SK-N-SH treated with all-trans-retinoic acid at 6 μM for 48 hours (cell line): ENCODE measurements around the gene PTHLH.
A peak's percentile ranks its signal among the peaks of the same experiment; 100 is the strongest.

Source experiments
- ATAC-seq: fragments of 200-7000 bp; cut with Tn5 transposase; 3 replicates; pipeline ENCODE4 v1.9.1; 2020; ENCODE audit warnings: mild to moderate bottlenecking, moderate library complexity
- ARNTL ChIP-seq: fragments of 450-650 bp; formaldehyde crosslinking; IDR thresholded peaks from 2 replicates; pipeline ENCODE4 v1.5.0; 2020; ENCODE audit warnings: low read depth, mild to moderate bottlenecking, moderate library complexity, borderline replicate concordance
- BACH2 ChIP-seq: fragments of 250-450 bp; sonication (Bioruptor Pico); IDR thresholded peaks from 2 replicates; pipeline ENCODE4 v1.9.0; 2021; ENCODE audit warnings: mild to moderate bottlenecking, borderline replicate concordance
- CSDC2 ChIP-seq: fragments of 250-450 bp; sonication (Bioruptor Pico); IDR thresholded peaks from 2 replicates; pipeline ENCODE4 v1.5.0; 2020; ENCODE audit warnings: mild to moderate bottlenecking, moderate library complexity
- GLIS3 ChIP-seq: fragments of 250-450 bp; sonication (Bioruptor Pico); IDR thresholded peaks from 2 replicates; pipeline ENCODE4 v1.5.0; 2020; ENCODE audit warnings: mild to moderate bottlenecking, moderate library complexity
- ISL1 ChIP-seq: fragments of 250-450 bp; sonication (Bioruptor Pico); IDR thresholded peaks from 2 replicates; pipeline ENCODE4 v2.1.2; 2022; ENCODE audit warnings: mild to moderate bottlenecking, moderate library complexity
- OSR1 ChIP-seq: fragments of 250-450 bp; sonication (Bioruptor Pico); IDR thresholded peaks from 2 replicates; pipeline ENCODE4 v1.8.0; 2022; ENCODE audit warnings: moderate library complexity, mild to moderate bottlenecking, inconsistent platforms
- PPARA ChIP-seq: fragments of 250-450 bp; sonication (Bioruptor Pico); IDR thresholded peaks from 2 replicates; pipeline ENCODE4 v1.5.0; 2020; ENCODE audit warnings: mild to moderate bottlenecking, borderline replicate concordance
- RARB ChIP-seq: fragments of 250-450 bp; sonication (Bioruptor Pico); IDR thresholded peaks from 2 replicates; pipeline ENCODE4 v1.8.0; 2021; ENCODE audit warnings: mild to moderate bottlenecking, moderate library complexity
- SNAI2 ChIP-seq: fragments of 250-450 bp; sonication (Bioruptor Pico); IDR thresholded peaks from 2 replicates; pipeline ENCODE4 v1.5.0; 2020; ENCODE audit warnings: mild to moderate bottlenecking, moderate library complexity
- TCF4 ChIP-seq: fragments of 250-450 bp; sonication (Bioruptor Pico); IDR thresholded peaks from 2 replicates; pipeline ENCODE4 v1.8.0; 2021; ENCODE audit warnings: mild to moderate bottlenecking, moderate library complexity, borderline replicate concordance
- TOX ChIP-seq: fragments of 250-450 bp; sonication (Bioruptor Pico); IDR thresholded peaks from 2 replicates; pipeline ENCODE4 v1.8.0; 2021; ENCODE audit warnings: mild to moderate bottlenecking, moderate library complexity, borderline replicate concordance
- ZC3H10 ChIP-seq: fragments of 250-450 bp; sonication (Bioruptor Pico); IDR thresholded peaks from 2 replicates; pipeline ENCODE4 v1.5.1; 2021; ENCODE audit warnings: mild to moderate bottlenecking, moderate library complexity
- ZFP3 ChIP-seq: fragments of 250-450 bp; sonication (Bioruptor Pico); IDR thresholded peaks from 2 replicates; pipeline ENCODE4 v1.5.0; 2020; ENCODE audit warnings: mild to moderate bottlenecking, moderate library complexity
- ZFP30 ChIP-seq: fragments of 450-650 bp; formaldehyde crosslinking; IDR thresholded peaks from 2 replicates; pipeline ENCODE4 v1.5.0; 2022; ENCODE audit warnings: mild to moderate bottlenecking, moderate library complexity
- ZNF8 ChIP-seq: fragments of 450-650 bp; formaldehyde crosslinking; IDR thresholded peaks from 2 replicates; pipeline ENCODE4 v1.5.0; 2020; ENCODE audit warnings: mild to moderate bottlenecking, moderate library complexity
- TF ChIP-seq, protein P1 (sequence below): fragments of 250-450 bp; sonication (Bioruptor Pico); IDR thresholded peaks from 2 replicates; pipeline ENCODE4 v1.8.0; 2020; ENCODE audit warnings: mild to moderate bottlenecking, moderate library complexity, borderline replicate concordance
- TF ChIP-seq, protein P2 (sequence below): fragments of 250-450 bp; sonication (Bioruptor Pico); IDR thresholded peaks from 2 replicates; pipeline ENCODE4 v1.5.0; 2020; ENCODE audit warnings: mild to moderate bottlenecking, moderate library complexity
- TF ChIP-seq, protein P3 (sequence below): fragments of 250-450 bp; sonication (Bioruptor Pico); IDR thresholded peaks from 2 replicates; pipeline ENCODE4 v1.5.1; 2021; ENCODE audit warnings: mild to moderate bottlenecking, moderate library complexity

PTHLH gene

DNA sequence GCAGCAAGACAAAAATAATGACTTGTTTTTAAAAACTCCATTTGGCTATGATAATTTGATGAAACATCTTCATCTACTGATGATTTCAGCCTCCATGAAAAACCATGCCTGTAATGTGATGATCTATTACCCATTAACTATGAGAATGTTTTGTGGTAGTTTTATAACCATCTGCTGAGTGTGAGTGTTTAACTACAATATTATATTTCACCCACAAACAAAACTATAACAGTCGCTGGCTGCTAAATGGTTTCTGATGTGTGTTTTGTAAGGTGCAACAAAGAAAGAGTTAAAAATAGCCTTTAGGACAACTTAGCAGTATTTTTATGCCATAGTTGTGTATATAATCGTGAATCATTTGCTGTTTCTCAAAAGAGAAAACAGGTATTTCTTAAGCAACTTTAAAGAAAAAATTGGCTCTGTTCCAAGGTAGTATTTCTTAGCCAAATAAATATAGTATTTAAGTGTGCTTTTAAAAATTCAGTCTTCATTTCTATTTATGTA is 4.9 kb downstream of the PTHLH start:
- no peak for ATAC-seq
- TF ChIP-seq ISL1, result no peak
- TF ChIP-seq, protein P1, sequence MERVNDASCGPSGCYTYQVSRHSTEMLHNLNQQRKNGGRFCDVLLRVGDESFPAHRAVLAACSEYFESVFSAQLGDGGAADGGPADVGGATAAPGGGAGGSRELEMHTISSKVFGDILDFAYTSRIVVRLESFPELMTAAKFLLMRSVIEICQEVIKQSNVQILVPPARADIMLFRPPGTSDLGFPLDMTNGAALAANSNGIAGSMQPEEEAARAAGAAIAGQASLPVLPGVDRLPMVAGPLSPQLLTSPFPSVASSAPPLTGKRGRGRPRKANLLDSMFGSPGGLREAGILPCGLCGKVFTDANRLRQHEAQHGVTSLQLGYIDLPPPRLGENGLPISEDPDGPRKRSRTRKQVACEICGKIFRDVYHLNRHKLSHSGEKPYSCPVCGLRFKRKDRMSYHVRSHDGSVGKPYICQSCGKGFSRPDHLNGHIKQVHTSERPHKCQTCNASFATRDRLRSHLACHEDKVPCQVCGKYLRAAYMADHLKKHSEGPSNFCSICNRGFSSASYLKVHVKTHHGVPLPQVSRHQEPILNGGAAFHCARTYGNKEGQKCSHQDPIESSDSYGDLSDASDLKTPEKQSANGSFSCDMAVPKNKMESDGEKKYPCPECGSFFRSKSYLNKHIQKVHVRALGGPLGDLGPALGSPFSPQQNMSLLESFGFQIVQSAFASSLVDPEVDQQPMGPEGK (CRISPR knock-in tag), result peak; percentile 30; the same call in 1 of the 2 replicates
- TF ChIP-seq BACH2 (CRISPR knock-in tag), result no peak
- TF ChIP-seq, all 23 proteins: peak for 1

DNA sequence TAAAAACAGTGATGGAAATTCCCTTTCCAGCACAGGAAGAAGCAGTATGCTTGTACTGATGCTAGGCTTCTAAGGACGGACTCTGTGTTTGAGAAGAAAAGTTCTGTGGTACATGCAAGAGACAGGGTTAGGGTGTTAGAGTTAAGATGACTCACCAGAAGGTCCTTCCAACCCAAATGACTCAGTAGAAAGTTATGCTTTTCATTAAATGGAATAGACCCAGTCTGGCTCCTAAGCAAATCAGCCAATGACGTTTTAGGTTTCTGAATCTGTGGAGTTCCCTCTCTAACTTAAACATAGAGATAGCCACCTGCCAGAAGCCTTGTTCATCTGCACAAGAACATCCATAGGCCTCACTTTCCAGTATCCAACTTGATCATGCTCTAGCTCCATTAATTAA is 5.7 kb downstream of the PTHLH start:
- ATAC-seq, result peak; percentile 53
- TF ChIP-seq OSR1 (CRISPR knock-in tag) (no peak), RARB (CRISPR knock-in tag) (no peak), ZFP3 (CRISPR knock-in tag) (0 out of 2 replicates have a peak, but pooled peaks have one; percentile 72)

DNA sequence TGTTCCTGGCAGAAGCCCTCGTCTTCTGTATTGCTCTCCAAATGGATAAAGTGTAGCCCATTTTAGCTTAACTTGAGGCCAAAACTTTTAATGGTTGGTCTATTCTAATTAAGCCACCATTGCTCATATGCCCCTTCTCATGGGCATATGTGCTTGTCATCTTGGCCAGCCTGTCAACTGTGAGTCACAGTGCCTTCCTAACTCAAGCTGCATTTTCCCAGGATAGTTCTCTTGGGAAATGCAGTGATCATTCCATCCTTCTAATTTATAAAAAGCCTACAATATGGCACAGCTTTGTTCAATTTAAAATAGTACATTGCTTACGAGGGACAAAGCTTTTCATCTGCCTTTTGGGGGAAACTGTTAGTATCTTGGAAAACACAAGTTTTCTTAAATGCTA is 6.6 kb downstream of the PTHLH start:
- no peak for TF ChIP-seq BACH2 (CRISPR knock-in tag)
- TF ChIP-seq GLIS3 (CRISPR knock-in tag), result no peak
- 0 out of 2 replicates have a peak, but pooled peaks have one; percentile 32 for TF ChIP-seq ZFP3 (CRISPR knock-in tag)
- TF ChIP-seq ZFP30 (CRISPR knock-in tag), result no peak
- no peak for TF ChIP-seq OSR1 (CRISPR knock-in tag)
- no peak for TF ChIP-seq ARNTL (CRISPR knock-in tag)
- TF ChIP-seq TOX (CRISPR knock-in tag), result no peak
- TF ChIP-seq ZC3H10 (CRISPR knock-in tag), result peak; percentile 17; the same call in 1 of the 2 replicates
- peak; percentile 26; the same call in 1 of the 2 replicates for TF ChIP-seq ISL1
- TF ChIP-seq, protein P2, sequence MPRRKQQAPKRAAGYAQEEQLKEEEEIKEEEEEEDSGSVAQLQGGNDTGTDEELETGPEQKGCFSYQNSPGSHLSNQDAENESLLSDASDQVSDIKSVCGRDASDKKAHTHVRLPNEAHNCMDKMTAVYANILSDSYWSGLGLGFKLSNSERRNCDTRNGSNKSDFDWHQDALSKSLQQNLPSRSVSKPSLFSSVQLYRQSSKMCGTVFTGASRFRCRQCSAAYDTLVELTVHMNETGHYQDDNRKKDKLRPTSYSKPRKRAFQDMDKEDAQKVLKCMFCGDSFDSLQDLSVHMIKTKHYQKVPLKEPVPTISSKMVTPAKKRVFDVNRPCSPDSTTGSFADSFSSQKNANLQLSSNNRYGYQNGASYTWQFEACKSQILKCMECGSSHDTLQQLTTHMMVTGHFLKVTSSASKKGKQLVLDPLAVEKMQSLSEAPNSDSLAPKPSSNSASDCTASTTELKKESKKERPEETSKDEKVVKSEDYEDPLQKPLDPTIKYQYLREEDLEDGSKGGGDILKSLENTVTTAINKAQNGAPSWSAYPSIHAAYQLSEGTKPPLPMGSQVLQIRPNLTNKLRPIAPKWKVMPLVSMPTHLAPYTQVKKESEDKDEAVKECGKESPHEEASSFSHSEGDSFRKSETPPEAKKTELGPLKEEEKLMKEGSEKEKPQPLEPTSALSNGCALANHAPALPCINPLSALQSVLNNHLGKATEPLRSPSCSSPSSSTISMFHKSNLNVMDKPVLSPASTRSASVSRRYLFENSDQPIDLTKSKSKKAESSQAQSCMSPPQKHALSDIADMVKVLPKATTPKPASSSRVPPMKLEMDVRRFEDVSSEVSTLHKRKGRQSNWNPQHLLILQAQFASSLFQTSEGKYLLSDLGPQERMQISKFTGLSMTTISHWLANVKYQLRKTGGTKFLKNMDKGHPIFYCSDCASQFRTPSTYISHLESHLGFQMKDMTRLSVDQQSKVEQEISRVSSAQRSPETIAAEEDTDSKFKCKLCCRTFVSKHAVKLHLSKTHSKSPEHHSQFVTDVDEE, result no peak
- TF ChIP-seq RARB (CRISPR knock-in tag), result no peak
- TF ChIP-seq, protein P3, sequence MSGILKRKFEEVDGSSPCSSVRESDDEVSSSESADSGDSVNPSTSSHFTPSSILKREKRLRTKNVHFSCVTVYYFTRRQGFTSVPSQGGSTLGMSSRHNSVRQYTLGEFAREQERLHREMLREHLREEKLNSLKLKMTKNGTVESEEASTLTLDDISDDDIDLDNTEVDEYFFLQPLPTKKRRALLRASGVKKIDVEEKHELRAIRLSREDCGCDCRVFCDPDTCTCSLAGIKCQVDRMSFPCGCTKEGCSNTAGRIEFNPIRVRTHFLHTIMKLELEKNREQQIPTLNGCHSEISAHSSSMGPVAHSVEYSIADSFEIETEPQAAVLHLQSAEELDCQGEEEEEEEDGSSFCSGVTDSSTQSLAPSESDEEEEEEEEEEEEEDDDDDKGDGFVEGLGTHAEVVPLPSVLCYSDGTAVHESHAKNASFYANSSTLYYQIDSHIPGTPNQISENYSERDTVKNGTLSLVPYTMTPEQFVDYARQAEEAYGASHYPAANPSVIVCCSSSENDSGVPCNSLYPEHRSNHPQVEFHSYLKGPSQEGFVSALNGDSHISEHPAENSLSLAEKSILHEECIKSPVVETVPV (CRISPR knock-in tag), result no peak
- ATAC-seq, result no peak

DNA sequence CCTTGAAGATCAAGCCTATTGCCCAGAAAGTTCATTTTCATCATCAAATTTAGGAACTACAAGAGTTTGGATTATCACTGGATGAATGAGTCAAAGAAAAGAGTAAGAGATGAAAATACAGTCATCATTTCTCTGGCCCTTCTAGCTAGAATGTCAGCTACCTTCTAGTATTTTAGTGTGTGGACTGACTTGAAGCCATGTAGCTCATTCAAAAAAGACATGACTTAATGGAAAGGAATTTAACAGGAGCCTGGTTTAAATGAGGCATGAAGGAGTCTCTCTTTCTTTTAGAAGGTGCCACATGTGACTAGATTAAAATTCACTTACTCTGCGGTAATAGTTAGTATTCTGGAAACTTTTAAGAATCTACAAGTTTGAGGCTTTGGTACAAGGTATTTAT is 7.1 kb downstream of the PTHLH start:
- no peak for ATAC-seq
- TF ChIP-seq ZFP3 (CRISPR knock-in tag) (no peak), PPARA (CRISPR knock-in tag) (no peak), ZNF8 (CRISPR knock-in tag) (no peak), SNAI2 (CRISPR knock-in tag) (no peak), CSDC2 (CRISPR knock-in tag) (no peak)
- TF ChIP-seq, protein P2, result no peak

DNA sequence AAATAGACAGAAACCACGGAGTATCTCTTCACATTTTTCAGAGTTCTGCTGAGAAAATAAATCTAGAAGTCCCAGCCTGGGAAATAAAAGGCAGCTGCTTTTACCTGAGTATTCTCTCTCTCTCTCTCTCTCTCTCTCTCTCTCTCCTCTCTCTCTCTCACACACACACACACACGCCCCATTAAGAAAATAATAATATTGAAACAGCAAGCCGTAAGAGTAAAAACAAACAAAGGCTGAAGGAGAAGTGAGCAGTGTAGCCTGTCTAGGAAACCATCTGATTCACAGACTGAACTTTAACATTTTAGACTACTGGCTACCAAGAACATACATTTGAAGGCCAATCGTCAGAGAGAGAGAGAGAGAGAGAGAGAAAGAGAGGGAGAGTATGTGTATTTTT is 8.4 kb downstream of the PTHLH start:
- no peak for TF ChIP-seq TCF4 (CRISPR knock-in tag)
- TF ChIP-seq OSR1 (CRISPR knock-in tag), result no peak
- TF ChIP-seq ZC3H10 (CRISPR knock-in tag), result no peak
- no peak for TF ChIP-seq PPARA (CRISPR knock-in tag)
- TF ChIP-seq BACH2 (CRISPR knock-in tag), result no peak
- no peak for TF ChIP-seq ZFP3 (CRISPR knock-in tag)
- no peak for TF ChIP-seq ARNTL (CRISPR knock-in tag)
- TF ChIP-seq, all 23 proteins: peak for 0
- no peak for ATAC-seq
